M059J (cell line): ENCODE data around the gene SYT2. TPM values are rescaled to one million over a fixed set of nuclear protein-coding genes. Genes with fewer than 3 reads are reported as not detected.
A peak's percentile ranks its signal among the peaks of the same experiment; 100 is the strongest.
"Not testable (repeated sequence)": the region's sequence is repeated elsewhere in the genome, so short reads cannot be mapped to it uniquely, and the experiment has no call there.

Experiments
- DNase-seq: peaks from one replicate; pipeline ENCODE4 v3.0.0-alpha.2; 2012; ENCODE audit warnings: low read depth
- total RNA-seq: library from RNA; depleted of rRNA; stranded (reverse); fragments of >200 nt; shearing (Covaris generic); gene quantifications from 2 replicates; pipeline ENCODE4 v1.2.3, GENCODE V29; 2014

Gene SYT2
- total RNA-seq, 1 experiment from 2014 or later, result not detected

DNA sequence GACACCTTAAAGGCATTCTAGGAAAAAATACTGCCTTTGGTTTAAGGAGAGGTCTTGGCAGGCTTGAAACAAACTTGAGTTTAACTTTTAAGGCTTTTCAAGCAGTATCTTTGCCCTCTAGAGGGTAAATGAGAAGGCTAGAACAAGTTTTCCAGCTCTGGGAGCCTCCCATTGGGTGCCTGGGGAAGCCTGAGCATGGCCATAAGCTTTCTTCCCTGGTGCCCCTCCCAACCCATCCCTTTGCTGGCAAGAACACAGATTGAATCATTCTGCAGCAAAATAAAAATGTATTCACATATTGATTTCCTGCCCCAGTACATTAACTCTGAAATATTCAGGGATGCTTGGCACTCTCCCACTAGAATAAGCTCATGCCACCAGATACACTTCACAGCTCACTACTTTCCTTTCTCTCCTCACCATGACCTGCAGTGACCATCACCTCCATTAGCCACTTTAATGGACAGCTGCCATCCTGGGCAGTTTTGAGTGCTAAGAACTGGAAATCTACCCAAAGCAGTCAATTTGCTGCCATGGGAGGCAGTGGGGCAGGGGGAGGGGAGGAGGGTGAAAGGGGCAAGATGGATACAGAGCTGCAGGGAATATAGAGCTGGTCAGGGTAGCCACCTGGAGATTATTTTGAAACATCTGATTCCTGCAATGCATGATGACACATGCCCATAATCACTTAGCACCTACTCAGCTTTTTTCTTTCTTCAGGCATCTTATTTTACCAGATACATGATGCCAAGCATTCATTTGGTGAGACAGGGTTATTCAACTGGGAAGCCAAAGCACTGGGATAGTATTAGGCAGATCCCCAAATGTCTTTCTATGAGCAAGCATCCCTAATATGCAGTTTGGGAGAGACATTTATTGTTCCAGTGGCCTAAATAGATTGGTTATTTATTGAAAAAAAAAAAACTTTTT lies 140.6 kb downstream of the SYT2 start:
- DNase-seq, result no peak

DNA sequence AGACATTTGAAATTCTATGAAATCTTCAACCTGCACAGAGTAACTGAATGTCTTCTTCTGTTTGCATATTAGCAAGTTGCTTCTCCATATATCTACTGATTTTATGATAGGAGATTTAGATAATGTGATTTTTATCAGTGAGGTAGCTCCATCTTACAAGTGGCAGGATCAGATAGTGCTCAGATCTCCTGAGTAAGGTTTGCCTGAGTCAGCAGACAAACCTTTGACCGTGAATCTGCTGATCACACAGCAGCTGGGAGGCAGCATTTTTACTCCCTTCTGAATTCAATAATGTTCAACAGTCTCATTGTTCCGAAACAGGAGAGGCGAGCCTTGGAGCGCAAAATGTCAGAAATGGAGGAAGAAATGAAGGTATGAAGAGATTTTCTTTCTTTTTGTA lies 141.4 kb downstream of the SYT2 start:
- DNase-seq, result no peak

DNA sequence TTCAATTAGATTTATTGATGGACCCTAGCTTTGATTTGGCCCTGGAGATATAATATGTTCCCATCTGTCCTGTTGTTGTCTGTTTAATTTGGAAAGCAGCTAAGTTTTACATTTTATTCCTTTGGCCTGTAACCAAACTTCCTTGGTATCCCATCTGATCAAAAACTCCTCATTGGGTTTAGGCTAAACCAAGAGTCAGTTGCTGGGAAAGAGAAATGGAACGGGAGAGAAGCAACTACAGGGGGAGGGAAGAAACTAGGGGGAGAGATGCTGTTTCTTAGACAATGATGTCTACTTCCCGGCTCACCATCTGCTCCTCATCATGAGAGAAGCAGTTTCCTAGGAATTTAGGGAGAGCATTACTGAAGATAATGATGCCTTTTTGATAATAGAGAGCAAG lies 141.8 kb downstream of the SYT2 start:
- DNase-seq, result no peak

DNA sequence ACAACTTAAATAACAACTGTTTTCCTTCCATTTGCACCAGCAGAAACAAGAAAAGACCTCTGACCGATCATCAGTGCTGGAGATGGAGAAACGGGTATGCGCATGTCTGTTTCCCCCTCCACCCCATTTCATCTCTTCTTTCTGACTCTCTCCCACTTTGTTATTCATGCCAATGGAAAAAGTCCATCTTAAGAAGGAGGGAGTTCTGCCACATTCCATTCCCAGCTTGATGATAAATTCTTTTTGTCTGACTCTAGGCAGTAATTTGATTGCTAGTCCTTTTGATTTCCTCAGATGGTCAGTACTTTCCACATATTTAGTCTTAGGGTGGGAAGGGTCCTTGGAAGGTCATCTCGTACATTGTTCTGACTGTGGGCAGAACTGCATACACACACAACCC lies 142.5 kb downstream of the SYT2 start:
- peak; percentile 72 for DNase-seq

DNA sequence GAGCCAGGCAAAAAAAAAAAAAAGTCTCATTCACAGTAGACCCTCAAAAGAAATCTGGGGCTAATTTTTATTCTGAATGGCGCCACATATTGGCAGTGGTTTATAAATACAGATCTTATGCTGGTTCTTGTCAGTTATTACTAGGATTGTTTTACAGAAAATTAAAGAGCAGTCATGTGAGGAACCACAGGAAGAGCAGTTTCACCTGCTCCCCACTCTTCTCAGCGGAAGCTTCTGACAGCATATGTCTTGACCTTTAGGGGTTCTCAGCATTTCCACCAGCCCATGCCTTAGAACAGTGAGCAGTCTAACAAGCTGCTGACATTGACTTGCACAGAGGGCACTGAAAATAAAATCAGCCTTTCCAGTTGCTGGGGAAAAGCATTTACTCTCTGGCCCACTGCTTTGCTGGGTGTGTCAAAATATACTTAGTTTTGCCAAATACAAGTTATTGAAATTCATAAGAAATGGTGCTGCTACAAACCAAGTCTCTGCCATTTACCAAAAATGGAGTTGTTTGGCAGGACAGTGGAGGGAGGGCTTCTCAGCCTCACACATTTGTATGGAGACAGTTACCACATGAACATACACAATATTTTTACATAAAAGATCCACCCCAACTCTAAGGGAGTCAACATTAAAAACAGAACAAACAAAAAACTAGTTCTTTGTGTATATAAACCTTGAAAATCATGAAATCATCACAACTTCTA lies 144.2 kb downstream of the SYT2 start:
- DNase-seq, result no peak

DNA sequence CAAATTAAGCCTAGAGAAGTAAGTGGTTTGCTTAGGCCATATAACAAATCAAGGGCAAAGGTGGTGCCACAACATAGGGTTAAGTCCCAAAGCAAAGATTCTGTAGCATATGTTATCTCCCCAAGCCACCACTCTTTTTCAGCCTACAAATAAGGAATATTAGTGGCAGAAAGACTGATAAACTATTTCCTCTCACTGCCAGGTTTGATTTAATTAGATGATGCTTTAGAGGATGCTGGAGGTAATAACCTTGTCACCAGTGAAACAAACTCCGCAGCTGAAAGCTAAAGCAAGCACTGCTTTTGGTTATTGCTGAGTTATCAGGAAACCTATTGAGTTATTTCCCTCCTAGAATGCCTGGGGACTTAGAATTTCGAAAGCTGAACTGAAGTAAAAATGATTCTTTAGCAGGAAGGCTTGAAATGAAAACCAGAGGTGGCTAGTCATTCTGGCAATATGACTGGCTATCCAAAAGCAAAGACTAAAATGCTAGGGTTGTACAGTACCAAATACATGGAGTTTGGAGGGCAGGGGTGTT lies 145.2 kb downstream of the SYT2 start:
- no peak for DNase-seq

DNA sequence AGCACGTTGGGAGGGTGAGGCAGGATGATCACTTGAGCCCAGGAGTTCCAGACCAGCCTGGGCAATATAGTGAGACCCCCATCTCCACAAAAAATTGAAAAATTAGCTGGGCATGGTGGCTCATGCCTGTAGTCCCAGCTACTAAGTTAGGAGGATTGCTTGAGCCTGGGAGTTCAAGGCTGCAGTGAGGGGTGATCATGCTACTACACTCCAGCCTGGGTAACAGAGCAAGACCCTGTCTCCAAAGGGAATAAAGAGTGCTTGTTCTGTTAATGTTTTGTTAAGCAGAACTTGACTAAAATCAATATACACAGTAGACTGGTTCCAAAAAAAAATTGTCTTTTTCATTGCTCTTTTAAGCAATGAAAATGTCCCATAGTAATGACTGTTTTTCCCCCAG lies 146.4 kb downstream of the SYT2 start:
- no peak for DNase-seq

DNA sequence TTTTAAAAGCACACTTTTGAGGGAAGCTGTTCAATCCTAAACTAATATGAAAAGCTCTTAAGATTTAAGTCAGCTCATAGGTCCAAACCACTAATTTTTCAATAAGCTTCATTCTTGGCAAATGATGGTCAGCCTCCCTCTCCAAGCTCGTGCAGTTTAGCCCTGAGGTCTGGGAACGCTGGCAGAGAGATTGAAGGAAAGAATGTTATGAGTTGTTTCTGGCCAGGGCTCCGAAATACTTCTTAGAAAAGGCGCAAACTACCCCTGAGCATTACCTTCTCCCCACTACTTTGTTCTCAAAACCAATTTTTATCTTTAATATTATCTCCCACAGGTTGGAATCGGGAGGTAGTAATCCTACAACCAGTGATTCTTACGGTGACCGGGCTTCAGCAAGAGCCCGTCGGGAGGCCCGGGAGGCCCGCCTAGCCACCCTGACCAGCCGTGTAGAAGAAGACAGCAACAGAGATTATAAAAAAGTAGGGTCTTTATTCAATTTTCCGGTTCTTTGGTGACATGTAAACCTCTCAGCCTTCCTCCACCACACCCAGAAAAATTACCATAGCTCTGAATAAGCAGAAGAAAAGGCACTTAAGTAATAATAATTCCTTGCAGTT lies 147.7 kb downstream of the SYT2 start:
- DNase-seq, result no peak

DNA sequence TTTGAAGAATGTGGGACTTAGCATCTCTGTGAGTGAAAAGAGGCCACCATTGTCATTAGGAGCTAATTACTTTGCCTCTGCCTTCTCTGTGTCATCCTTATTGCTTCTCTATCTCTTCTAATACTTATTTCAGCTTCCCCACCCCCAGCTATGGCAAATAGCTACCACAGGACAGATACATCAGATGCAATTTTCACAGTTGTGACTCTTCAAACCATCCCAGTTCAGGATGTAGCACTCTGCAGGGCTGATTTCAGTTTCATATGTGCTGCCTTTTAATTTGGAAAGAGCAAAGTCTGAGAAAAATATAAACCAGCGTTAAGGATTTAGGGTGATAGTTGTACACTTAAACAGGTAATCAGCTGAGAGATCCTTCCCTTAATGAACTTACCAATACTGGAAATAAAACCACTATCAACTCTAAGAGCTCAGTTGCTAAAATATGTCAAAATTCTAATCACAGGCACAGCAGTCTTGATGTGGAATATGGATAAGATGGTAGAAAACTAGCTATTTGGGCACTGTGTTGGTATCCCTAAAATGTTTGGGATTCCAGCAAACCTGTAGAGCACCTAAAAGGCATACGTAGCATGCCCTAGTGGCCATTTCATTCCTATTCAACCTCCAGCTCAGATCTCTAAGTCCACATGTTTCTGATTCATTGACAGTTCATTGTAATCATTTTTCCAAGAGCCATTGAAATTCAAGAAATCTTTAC lies 148.4 kb downstream of the SYT2 start:
- no peak for DNase-seq

DNA sequence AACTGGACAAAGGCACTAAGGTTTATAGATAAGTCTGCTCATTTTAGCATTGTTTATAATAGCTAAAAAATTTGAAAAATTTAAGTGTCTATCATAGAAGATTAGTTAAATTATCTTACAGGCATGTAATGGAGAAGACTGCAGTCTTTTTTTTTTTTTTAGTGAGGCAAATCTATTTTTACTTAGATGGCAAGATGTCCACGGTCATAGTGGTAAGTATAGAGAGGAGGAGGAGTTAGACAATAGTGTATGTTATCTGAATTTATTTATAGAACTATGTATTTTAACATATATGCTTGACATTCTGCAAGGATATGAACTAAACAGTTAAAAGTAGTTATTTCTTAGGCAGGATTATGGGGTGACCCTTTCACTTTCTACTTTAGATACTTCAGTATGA lies 149.0 kb downstream of the SYT2 start:
- DNase-seq, result no peak

DNA sequence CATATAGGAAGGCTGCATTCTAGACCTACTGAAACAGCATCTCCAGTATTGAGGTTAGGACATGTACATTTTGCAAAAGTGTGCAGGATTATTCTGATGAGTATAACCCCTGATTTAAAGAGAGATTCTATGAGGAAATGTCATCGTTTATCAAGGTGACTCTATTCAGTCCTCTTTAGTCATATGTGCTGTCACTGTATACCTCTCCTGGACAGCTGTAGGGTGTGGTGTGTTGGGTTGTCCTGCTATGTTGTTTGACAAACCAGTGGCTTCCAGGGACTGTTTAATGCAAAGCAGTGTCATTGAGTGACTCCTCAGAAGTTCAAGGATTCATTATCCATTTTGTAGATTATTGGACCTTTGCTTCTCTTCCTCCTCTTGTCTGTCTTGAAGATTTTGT lies 152.6 kb downstream of the SYT2 start:
- not testable (repeated sequence) for DNase-seq

DNA sequence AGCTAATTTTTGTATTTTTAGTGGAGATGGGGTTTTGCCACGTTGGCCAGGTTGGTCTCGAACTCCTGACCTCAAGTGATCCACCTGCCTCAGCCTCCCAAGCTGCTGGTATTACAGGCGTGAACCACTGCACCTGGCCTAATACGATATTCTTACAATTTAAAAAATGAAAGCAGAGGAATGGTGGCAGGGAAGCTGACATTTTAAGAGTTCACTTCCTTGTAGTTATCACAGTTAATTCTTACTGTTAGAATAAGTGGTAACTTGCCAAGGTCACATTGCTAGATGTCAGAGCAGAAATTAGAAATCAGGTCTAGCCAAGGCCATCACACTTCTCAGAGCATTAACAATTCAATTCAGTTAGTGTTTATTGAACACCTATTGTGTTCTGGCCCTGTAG lies 154.2 kb downstream of the SYT2 start:
- not testable (repeated sequence) for DNase-seq

DNA sequence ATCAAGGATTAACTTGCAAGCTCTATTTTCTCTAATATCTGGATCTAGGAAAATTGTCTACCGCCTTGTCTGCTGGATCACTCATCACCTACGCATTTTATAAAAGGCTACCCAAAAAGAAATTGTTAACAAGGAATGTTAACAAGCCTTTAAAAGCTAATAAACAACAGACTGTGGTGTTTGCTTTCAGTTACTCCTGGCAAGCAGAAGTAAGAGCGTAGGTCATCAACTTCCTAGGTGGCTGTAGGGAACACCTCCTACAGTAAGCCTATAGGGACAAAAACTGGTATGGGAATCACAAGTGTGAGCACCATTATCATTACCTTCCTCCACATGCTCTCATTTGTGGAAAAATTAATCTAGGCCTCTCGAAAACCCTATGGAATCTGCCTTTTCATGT lies 155.6 kb downstream of the SYT2 start:
- not testable (repeated sequence) for DNase-seq

DNA sequence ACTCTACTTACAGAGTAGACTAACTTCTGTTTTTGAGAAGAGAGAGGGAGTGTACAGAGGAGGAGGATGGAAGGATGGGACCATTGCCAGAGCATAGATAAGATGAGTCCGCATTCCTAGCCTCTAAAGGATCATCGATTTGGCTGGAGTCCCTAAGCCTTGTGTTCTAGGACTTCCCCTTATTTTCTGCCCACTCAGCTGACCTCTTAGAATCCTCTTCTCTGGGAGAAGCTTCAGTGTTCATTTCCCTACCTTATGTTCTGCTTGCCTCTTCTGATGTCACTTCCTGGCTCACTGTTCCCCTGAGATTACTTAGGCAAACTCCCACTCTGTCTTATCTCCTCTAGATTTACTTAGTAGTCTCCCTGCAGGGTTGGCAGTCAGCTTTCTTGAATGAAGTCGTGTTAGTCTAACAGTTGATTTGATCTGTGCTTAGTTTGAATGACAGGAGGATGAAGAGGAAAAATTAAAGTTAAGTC lies 156.7 kb downstream of the SYT2 start:
- no peak for DNase-seq

DNA sequence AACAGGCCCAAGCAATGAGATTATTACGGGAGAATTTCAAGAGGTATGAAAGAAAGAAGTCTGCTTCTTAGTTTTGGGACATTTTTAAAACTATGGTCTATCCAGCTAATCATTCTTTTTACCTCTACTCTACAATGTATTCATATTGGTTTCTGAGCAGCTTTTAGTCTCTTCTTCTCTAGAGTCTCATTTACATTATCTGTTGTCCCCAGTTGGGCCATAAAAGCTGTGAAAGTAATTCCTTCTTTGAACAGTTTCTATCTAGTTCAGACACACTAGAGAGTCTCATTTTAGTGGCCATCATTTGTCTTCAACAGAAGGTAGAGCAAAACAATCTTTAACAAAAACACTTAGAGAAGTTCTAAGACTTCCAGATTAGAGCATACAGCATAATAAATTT lies 157.2 kb downstream of the SYT2 start:
- not testable (repeated sequence) for DNase-seq

DNA sequence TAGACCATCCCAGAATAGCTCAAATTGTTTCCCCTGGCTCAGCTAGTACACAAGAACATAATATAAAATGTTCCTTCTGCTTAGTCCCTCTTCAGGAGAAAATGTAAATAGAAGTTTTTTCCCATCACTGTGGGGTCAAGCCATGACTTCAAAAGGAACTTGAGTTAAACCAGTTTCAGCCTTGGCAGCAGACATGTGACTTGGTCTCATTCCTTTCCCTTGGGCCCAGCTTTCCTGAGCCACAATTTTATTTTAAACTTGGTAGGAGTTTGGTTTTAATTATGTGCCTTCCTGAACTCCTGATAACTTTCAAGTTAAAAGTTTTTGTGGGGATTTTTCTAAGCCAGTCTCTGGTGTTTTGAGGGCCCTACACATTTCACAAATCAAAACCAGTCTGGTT lies 157.6 kb downstream of the SYT2 start:
- not testable (repeated sequence) for DNase-seq

DNA sequence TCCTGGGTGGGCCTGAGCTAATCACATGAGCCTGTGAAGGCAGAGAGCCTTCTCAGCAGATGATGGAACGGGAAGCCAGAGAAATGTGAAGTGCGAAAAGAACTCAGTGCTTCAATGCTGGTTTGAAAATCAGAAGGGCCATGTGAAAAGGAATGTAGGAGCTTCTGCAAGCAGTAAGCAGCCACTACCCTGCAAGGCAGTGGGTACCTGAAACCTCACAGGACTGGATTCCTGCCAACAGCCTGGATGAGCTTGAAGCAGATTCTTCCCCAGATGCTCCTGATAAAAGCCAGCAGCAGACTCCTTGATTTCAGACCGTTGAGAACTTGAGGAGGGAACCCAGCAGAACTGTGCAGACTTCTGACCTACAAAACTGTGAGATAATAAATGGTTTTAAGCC lies 158.6 kb downstream of the SYT2 start:
- DNase-seq, result peak; percentile 66

DNA sequence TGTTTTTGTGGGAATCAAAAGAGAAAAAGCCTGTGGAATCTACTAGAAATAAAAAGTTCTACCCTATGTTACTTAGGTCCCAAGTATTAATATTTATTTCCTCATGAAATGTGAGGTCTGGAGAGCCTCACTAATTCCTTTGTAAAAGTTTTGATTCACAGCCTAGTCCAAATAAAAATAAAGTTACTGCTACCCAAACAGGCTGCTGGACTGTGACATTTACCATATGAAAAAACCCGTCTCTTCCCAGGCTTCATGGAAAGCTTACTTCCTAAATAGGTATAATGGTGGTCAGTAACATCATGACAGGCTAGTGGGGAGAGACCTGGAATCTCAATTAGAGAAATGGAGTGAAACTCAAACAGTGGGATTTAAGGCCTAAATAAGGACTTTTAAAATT lies 160.2 kb downstream of the SYT2 start:
- not testable (repeated sequence) for DNase-seq

DNA sequence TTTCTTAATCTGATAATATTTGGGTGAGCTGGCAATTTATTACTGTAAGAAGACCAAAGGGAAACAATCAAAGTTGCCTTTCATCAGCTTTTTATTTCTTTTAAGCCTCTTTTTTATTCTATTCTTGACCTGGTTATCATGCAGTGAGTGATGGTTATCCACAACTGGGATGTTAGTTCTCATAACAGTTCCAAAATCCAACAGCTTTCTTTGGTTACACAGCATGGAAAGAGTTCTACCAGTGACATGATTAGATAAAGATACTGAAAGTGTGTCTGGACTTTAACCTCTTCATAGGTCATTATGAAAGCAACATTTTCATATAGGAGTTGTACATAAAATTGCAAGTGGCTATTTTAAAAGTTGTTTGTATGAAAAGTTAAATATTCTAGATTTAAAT lies 163.0 kb downstream of the SYT2 start:
- no peak for DNase-seq

DNA sequence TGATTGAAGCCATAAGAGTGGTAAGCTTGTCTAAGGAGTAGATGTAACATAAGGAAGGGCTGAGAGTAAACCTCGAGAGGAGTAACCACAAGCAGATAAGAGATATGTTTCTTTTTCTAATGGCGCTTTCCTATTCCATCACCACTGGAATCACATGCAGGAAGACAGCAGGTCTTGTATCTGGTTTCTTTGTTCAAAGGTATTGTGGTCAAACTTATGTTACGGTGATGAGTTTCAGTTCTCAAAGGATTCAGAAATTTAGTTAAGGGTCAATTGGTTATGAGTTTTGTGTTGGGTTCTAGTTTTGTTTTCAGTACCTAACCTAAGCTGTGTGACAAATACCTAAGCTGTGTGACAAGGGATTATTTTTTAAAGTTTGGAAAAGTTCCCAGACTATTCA lies 163.5 kb downstream of the SYT2 start:
- DNase-seq, result not testable (repeated sequence)

DNA sequence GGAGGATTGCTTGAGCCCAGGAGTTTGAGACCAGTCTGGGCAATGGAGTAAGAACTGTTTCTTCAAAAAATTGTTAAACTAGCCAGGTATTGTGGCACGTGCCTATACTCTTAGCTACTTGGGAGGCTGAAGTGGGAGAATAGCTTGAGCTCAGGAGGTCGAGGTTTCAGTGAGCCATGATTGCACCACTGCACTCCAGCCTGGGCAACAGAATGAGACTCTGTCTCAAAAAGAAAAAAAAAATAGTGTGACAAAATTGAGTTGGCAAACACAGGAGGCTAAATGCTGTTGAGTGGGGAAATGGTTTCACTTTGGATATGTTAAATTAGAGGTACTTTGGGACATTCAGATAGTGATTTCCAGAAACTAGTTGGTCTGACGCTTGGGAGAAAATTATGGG lies 163.9 kb downstream of the SYT2 start:
- not testable (repeated sequence) for DNase-seq
